Endothelial cell (in vitro differentiated cells): ENCODE data around the gene TNFRSF4. TPM values are rescaled to one million over a fixed set of nuclear protein-coding genes. Genes with fewer than 3 reads are reported as not detected.

Experiments
- DNase-seq: peaks from one replicate; pipeline ENCODE4 v3.0.0; 2021; ENCODE audit warnings: low spot score
- H3K27ac Mint-ChIP-seq: one replicate; pipeline ENCODE4 v1.8.0; 2021; ENCODE audit warnings: mixed read lengths, inconsistent platforms; ENCODE audit not compliant: unreplicated experiment
- H3K27me3 Mint-ChIP-seq: one replicate; pipeline ENCODE4 v1.8.0; 2021; ENCODE audit warnings: mild to moderate bottlenecking, moderate library complexity, mixed read lengths, inconsistent platforms; ENCODE audit not compliant: unreplicated experiment
- H3K36me3 Mint-ChIP-seq: one replicate; pipeline ENCODE4 v1.8.0; 2021; ENCODE audit warnings: mild to moderate bottlenecking, low read depth, mixed read lengths, inconsistent platforms; ENCODE audit not compliant: unreplicated experiment
- H3K4me1 Mint-ChIP-seq: one replicate; pipeline ENCODE4 v1.8.0; 2021; ENCODE audit warnings: mild to moderate bottlenecking, mixed read lengths, inconsistent platforms; ENCODE audit not compliant: unreplicated experiment
- H3K4me3 Mint-ChIP-seq: one replicate; pipeline ENCODE4 v1.8.0; 2021; ENCODE audit warnings: mild to moderate bottlenecking, mixed read lengths, inconsistent platforms; ENCODE audit not compliant: unreplicated experiment
- H3K9me3 Mint-ChIP-seq: one replicate; pipeline ENCODE4 v1.8.0; 2021; ENCODE audit warnings: mixed read lengths, inconsistent platforms; ENCODE audit not compliant: unreplicated experiment
- CTCF ChIP-seq: fragments of 200-600 bp; sonication (generic); IDR thresholded peaks from one replicate; pipeline ENCODE4 v1.5.0; 2021; ENCODE audit warnings: antibody characterized with exemption; ENCODE audit not compliant: unreplicated experiment
- total RNA-seq: library from RNA; stranded (reverse); fragmentation: NEBNext Ultra II Directional; extraction: Animal tissue kit (Norgen Biotek cat#: 25700); gene quantifications from one replicate; pipeline ENCODE4 v1.2.1, GENCODE V29; 2021; ENCODE audit not compliant: unreplicated experiment

TNFRSF4 gene
- total RNA-seq, 1 donor from 2014 or later = 0.80 TPM

GRCh38 chr1:1182491-1183220, 31.3 kb downstream of the TNFRSF4 start:
- DNase-seq = peak; percentile 2
- H3K27me3 Mint-ChIP-seq = peaks cover 6% of the 10 kb centered on the region

GRCh38 chr1:1181938-1182410, 32.0 kb downstream of the TNFRSF4 start:
- Mint-ChIP-seq H3K36me3 (peaks cover under 1% of the 10 kb centered on the region), H3K4me1 (no peaks in the 10 kb centered on the region), H3K27me3 (peaks cover 6% of the 10 kb centered on the region), H3K9me3 (no peaks in the 10 kb centered on the region), H3K4me3 (no peak overlapping the region), H3K27ac (no peak overlapping the region)
- no peak for TF ChIP-seq CTCF
- DNase-seq = no peak

More at GRCh38 chr1:1182491-1183220, 31.3 kb downstream of the TNFRSF4 start:
- Mint-ChIP-seq H3K4me3 (no peak overlapping the region), H3K9me3 (no peaks in the 10 kb centered on the region), H3K27ac (no peak overlapping the region), H3K4me1 (no peaks in the 10 kb centered on the region), H3K36me3 (no peaks in the 10 kb centered on the region)
- TF ChIP-seq CTCF = no peak

GRCh38 chr1:1181129-1181937, 32.6 kb downstream of the TNFRSF4 start:
- Mint-ChIP-seq H3K4me1 (no peaks in the 10 kb centered on the region), H3K27ac (peak overlapping the region; percentile 71), H3K27me3 (peaks cover 6% of the 10 kb centered on the region), H3K36me3 (peaks cover 4% of the 10 kb centered on the region), H3K9me3 (no peaks in the 10 kb centered on the region), H3K4me3 (no peak overlapping the region)
- DNase-seq = peak; percentile 2
- no peak for TF ChIP-seq CTCF

- Mint-ChIP-seq H3K36me3 (peaks cover 4% of the 10 kb centered on the region), H3K9me3 (no peaks in the 10 kb centered on the region), H3K27me3 (peaks cover 2% of the 10 kb centered on the region), H3K27ac (no peak overlapping the region), H3K4me1 (no peaks in the 10 kb centered on the region), H3K4me3 (no peak overlapping the region)
- TF ChIP-seq CTCF = no peak
- peak; percentile 3 for DNase-seq
These were observed 33.7 kb downstream of the TNFRSF4 start for GRCh38 chr1:1179983-1180861.
